Measurements from ENCODE around the gene CCL23.

Gene CCL23

GRCh38 chr17:36030956-36031355, 13.2 kb upstream of the CCL23 start:
- Histone ChIP-seq H3K9me2 (replicated peaks; ENCODE audit: insufficient read depth, low read length) (no peaks in the 10 kb centered on the region), H3K9ac (ENCODE audit: low read length) (no peak overlapping the region), H3K4me3 (ENCODE audit: insufficient read depth, low read length, poor library complexity, severe bottlenecking) (no peak overlapping the region), H3K36me3 (ENCODE audit: low read length) (no peaks in the 10 kb centered on the region), H3K9me3 (ENCODE audit: insufficient read depth, low read length) (no peaks in the 10 kb centered on the region), H4K20me1 (ENCODE audit: low read depth, low read length) (no peaks in the 10 kb centered on the region), H3K27ac (ENCODE audit: low read depth, low read length) (no peak overlapping the region), H2AFZ (ENCODE audit: low read depth, low read length, severe bottlenecking) (no peak overlapping the region), H3K4me2 (ENCODE audit: low read depth, low read length, poor library complexity, severe bottlenecking) (no peak overlapping the region), H3K79me2 (ENCODE audit: insufficient read depth, low read length) (no peaks in the 10 kb centered on the region), H3K27me3 (ENCODE audit: low read length) (no peaks in the 10 kb centered on the region), H3F3A (ENCODE audit: insufficient read depth) (no peaks in the 10 kb centered on the region)
- no peak for TF ChIP-seq EZH2phosphoT487 (conservative IDR thresholded peaks at IDR 0.05; ENCODE audit: low read length)
- no peak for TF ChIP-seq CTCF (IDR thresholded peaks at IDR 0.05; ENCODE audit: insufficient read depth, low read length, poor library complexity, severe bottlenecking)

GRCh38 chr17:36027761-36028160, 10.0 kb upstream of the CCL23 start:
- Histone ChIP-seq H3K27ac (ENCODE audit: low read depth, low read length) (no peak overlapping the region), H3K9me2 (replicated peaks; ENCODE audit: insufficient read depth, low read length) (no peaks in the 10 kb centered on the region), H3K27me3 (ENCODE audit: low read length) (no peaks in the 10 kb centered on the region), H3K9ac (ENCODE audit: low read length) (no peak overlapping the region), H3K79me2 (ENCODE audit: insufficient read depth, low read length) (no peaks in the 10 kb centered on the region), H3K4me2 (ENCODE audit: low read depth, low read length, poor library complexity, severe bottlenecking) (no peak overlapping the region), H3K4me3 (ENCODE audit: insufficient read depth, low read length, poor library complexity, severe bottlenecking) (no peak overlapping the region), H3K9me3 (ENCODE audit: insufficient read depth, low read length) (no peaks in the 10 kb centered on the region), H3F3A (ENCODE audit: insufficient read depth) (no peaks in the 10 kb centered on the region), H3K36me3 (ENCODE audit: low read length) (no peaks in the 10 kb centered on the region), H2AFZ (ENCODE audit: low read depth, low read length, severe bottlenecking) (no peak overlapping the region), H4K20me1 (ENCODE audit: low read depth, low read length) (no peaks in the 10 kb centered on the region)
- TF ChIP-seq EZH2phosphoT487 (conservative IDR thresholded peaks at IDR 0.05; ENCODE audit: low read length) = no peak
- no peak for TF ChIP-seq CTCF (IDR thresholded peaks at IDR 0.05; ENCODE audit: insufficient read depth, low read length, poor library complexity, severe bottlenecking)

- TF ChIP-seq EZH2phosphoT487 (conservative IDR thresholded peaks at IDR 0.05; ENCODE audit: low read length) = no peak
- no peak for TF ChIP-seq CTCF (IDR thresholded peaks at IDR 0.05; ENCODE audit: insufficient read depth, low read length, poor library complexity, severe bottlenecking)
- Histone ChIP-seq H3K4me2 (ENCODE audit: low read depth, low read length, poor library complexity, severe bottlenecking) (no peak overlapping the region), H3K36me3 (ENCODE audit: low read length) (no peaks in the 10 kb centered on the region)
Measured at GRCh38 chr17:36024106-36024869, 6.5 kb upstream of the CCL23 start.

More at GRCh38 chr17:36024106-36024869, 6.5 kb upstream of the CCL23 start:
- H3K79me2 ChIP-seq (ENCODE audit: insufficient read depth, low read length) = no peaks in the 10 kb centered on the region
- H4K20me1 ChIP-seq (ENCODE audit: low read depth, low read length) = no peaks in the 10 kb centered on the region
- no peak overlapping the region for H3K4me3 ChIP-seq (ENCODE audit: insufficient read depth, low read length, poor library complexity, severe bottlenecking)
- H3K9me3 ChIP-seq (ENCODE audit: insufficient read depth, low read length) = no peaks in the 10 kb centered on the region
- H3F3A ChIP-seq (ENCODE audit: insufficient read depth) = no peaks in the 10 kb centered on the region
- H3K27ac ChIP-seq (ENCODE audit: low read depth, low read length) = no peak overlapping the region
- no peaks in the 10 kb centered on the region for H3K9me2 ChIP-seq (replicated peaks; ENCODE audit: insufficient read depth, low read length)
- H2AFZ ChIP-seq (ENCODE audit: low read depth, low read length, severe bottlenecking) = no peak overlapping the region
- H3K27me3 ChIP-seq (ENCODE audit: low read length) = no peaks in the 10 kb centered on the region
- no peak overlapping the region for H3K9ac ChIP-seq (ENCODE audit: low read length)
